ENCODE data around the gene TRERF1.
"Not testable (repeated sequence)": the region's sequence is repeated elsewhere in the genome, so short reads cannot be mapped to it uniquely, and the experiment has no call there.

Gene TRERF1

GRCh38 chr6:42204768-42205282 is 246.9 kb downstream of the TRERF1 start:
- FAIRE-seq (no peak), DNase-seq (ENCODE audit: insufficient read length, low spot score) (no peak)

DNA sequence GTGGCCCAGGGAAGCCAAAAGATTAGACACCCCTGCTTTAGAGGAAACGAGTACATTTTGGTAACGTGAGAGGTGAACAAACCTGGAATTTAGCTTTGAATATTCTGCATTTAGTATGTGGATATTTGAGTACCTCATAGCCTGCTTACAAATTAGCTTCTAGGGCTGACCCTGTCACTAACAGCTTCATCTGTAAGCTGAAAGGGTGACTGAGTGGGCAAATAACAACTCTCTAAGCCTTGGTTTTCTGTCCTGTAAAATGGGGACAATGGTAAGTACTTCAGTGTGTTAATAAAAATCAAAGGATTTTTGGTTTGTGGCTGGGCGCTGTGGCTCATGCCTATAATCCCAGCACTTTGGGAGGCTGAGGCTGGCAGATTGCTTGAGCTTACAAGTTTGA is 248.5 kb downstream of the TRERF1 start:
- FAIRE-seq, result no peak
- no peak for DNase-seq (ENCODE audit: insufficient read length, low spot score)

- not testable (repeated sequence) for DNase-seq (ENCODE audit: insufficient read length, low spot score); FAIRE-seq
These were observed 249.4 kb downstream of the TRERF1 start for GRCh38 chr6:42202131-42202915.

DNA sequence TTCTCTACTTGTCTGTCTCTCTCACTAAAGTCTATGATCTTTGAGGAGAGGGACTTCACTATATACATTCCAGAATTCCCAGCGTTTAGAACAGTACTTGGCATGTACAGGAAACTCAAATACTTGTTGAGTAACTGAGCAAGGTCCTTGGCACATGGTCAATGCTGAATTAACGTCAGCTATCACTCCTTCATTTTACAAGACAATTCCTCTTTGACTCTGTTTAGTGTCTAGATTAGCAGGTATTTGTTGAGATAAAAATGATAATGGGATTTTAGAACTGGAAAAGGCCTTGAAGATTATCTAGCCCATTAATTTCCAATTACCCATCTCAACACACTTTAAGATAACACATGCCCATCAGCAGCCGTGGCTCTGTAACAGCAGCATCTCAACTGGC is 250.3 kb downstream of the TRERF1 start:
- FAIRE-seq, result no peak

DNA sequence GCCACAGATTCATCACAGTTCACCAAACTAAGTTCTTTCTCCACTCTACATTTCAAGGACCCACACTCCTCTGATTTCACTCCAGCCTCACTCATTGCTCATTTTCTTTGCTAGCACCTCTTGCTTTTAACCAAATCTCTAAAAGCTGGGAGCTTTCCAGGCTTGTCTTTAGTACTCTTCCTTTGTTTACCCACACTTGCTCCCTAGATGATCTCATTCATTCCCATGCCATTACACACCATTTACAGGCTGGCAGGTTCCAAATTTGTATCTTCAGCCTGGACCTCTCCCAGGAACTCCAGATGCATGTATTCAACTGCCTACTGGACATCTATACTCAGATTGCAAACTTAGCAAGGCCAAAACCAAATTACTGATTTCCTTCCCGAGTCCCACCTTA is 251.7 kb downstream of the TRERF1 start:
- DNase-seq (ENCODE audit: insufficient read length, low spot score) (no peak), FAIRE-seq (no peak)

More for the DNA sequence above, 250.3 kb downstream of the TRERF1 start:
- DNase-seq (ENCODE audit: insufficient read length, low spot score), result no peak

DNA sequence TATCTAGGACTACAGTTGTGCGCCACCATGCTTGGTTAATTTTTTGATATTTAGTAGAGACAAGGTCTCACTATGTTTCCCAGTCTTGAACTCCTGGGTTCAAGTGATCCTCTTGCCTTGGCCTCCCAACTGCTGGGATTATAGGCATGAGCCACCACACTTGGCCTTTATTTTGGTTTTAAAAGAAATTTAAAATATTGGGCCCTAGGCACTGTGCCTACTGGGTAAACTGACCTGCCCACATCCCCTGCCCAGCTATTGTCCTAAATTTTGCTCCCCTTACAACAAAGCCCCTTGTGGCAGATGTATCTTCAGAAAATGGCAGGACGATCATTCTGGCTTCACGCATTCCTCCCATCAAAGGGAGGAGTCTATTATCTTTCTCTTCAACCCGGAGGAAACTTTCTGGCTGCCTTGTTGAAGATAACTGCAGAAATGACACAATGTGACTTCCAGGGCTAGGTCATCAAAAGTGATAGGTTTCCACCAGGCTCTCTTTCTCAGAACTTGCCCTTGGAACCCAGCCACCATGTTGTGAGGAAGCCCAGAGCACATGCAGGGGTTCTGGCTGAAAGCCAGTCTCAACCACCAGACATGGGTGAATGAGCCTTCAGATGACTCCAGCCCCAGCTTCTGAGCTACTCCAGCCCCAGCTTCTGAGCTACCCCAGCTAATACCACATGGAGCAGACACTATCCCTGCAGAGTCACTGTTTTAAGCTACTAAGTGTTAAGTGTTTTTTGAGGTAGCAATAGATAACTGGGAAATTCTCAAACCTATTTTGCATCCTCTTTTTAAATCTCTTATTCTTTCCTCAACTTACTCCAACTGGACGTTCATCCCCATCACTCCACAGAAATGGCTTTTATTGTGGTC is 252.4 kb downstream of the TRERF1 start:
- no peak for FAIRE-seq
- DNase-seq (ENCODE audit: insufficient read length, low spot score), result no peak

- DNase-seq (ENCODE audit: insufficient read length, low spot score) (no peak), FAIRE-seq (no peak)
These were observed 254.0 kb downstream of the TRERF1 start for GRCh38 chr6:42197555-42198362.

GRCh38 chr6:42195415-42195814 is 256.3 kb downstream of the TRERF1 start:
- DNase-seq (ENCODE audit: insufficient read length, low spot score) (no peak), FAIRE-seq (no peak)

DNA sequence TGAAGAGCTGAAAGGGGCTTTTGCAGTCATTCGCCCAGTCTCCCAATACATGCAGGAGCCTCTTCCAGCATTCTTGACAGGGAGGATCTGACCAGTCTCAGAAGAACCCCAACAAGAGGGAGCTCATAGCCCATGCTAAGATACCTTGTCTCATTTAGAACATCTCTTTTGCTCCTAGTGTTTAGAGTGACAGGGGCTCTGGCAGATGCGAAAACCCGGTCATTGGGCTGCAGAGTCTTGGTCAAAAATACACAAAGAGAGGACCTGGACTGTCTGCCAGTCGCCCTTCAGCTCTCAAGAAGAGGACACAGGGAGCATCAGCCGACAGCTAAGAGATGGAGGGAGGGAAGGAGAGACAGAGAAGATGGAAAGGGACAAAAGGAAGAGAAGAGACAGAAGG is 257.7 kb downstream of the TRERF1 start:
- FAIRE-seq (no peak), DNase-seq (ENCODE audit: insufficient read length, low spot score) (no peak)

GRCh38 chr6:42193491-42193894 is 258.2 kb downstream of the TRERF1 start:
- DNase-seq (ENCODE audit: insufficient read length, low spot score) (no peak), FAIRE-seq (no peak)

DNA sequence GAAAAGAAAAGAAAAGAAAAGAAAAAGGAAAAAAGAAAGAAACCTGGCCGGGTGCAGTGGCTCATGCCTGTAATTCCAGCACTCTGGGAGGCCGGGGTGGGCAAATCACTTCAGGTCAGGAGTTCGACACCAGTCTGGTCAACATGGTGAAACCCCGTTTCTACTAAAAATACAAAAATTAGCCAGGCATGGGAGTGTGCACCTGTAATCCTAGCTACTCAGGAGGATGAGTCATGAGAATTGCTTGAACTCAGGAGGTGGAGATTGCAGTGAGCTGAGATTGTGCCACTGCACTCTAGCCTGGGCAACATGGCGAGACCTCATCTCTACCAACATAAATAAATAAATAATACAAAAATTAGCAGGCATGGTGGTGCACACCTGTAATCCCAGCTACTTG is 259.3 kb downstream of the TRERF1 start:
- FAIRE-seq; DNase-seq (ENCODE audit: insufficient read length, low spot score): not testable (repeated sequence)

- DNase-seq (ENCODE audit: insufficient read length, low spot score) (no peak), FAIRE-seq (no peak)
These were observed 261.1 kb downstream of the TRERF1 start for GRCh38 chr6:42190554-42191183.

DNA sequence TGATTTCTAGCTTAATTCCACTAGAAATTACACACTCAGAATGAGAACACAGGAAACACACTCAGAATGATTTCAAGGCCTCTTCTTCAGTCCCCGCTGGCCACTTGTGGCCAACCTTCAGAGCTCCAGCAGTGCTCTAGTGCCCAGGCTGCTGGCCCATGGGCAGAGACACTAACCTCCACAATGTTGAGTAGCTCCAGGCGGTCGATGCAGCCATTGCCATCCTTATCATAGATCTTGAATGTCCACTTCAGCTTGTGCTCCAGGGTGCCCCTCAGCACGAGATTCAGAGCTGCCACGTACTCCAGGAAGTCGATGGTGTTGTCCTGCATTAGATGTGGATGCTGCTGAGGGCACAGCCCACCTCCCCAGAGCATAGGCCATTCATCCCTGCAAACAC is 263.3 kb downstream of the TRERF1 start:
- FAIRE-seq, result no peak
- DNase-seq (ENCODE audit: insufficient read length, low spot score), result no peak

DNA sequence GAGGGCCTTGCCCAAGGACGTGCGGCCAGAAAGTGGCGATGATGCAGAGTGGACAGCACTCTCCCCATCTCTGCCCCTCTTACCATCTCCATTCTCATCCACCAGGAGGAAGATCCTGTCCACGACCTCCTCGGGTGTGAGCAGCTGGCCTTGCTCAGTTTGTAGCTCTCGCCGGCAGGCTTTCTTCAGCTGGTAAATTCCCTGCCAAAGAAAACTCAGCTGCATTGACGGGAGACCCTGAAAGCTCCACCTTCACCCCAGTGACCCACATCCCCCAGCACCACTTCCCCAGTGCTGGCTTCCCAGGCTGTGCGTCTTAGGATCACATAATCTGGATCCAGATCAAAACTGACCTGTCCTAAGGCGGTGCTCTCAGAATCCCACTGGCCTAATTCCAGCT is 266.1 kb downstream of the TRERF1 start:
- DNase-seq (ENCODE audit: insufficient read length, low spot score) (no peak), FAIRE-seq (no peak)

- DNase-seq (ENCODE audit: insufficient read length, low spot score) (no peak), FAIRE-seq (no peak)
These were observed 267.3 kb downstream of the TRERF1 start for GRCh38 chr6:42184475-42184874.

GRCh38 chr6:42182101-42182500 is 269.6 kb downstream of the TRERF1 start:
- FAIRE-seq, result no peak

GRCh38 chr6:42179945-42180313 is 271.8 kb downstream of the TRERF1 start:
- no peak for FAIRE-seq
- DNase-seq (ENCODE audit: insufficient read length, low spot score), result no peak

More at GRCh38 chr6:42182101-42182500, 269.6 kb downstream of the TRERF1 start:
- no peak for DNase-seq (ENCODE audit: insufficient read length, low spot score)

DNA sequence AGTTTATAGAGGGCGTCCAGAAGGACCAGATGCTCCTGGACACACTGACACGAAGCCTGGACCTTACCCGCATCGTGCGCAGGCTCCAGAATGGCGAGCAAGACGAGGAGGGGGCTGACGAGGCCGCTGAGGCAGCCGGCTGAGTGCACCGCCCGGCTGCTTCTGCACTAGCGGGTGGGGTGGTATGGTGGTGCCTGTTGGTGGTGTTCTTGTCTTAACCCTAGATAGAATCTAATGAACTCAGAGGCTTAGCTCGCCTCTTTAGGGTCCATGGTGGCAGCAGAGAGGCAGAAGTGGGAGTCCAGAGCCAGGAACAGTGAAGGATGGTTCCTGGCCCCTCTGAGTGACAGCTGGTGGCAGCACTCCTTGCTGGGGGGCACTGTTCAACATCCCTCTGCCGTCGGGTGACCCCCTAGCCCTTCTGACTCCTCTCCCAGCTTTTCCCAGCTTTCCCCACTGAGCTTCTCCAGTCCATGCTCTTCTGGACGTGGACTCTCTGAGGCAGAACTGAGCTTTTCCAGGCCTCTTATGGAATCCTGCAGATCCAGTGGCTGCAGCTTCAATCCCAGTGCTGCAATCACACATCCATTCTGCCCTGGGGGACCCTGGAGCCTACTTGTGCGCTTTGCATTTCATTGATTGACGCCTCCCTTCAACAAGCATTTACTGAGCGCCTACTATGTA is 272.3 kb downstream of the TRERF1 start:
- FAIRE-seq (no peak), DNase-seq (ENCODE audit: insufficient read length, low spot score) (no peak)

DNA sequence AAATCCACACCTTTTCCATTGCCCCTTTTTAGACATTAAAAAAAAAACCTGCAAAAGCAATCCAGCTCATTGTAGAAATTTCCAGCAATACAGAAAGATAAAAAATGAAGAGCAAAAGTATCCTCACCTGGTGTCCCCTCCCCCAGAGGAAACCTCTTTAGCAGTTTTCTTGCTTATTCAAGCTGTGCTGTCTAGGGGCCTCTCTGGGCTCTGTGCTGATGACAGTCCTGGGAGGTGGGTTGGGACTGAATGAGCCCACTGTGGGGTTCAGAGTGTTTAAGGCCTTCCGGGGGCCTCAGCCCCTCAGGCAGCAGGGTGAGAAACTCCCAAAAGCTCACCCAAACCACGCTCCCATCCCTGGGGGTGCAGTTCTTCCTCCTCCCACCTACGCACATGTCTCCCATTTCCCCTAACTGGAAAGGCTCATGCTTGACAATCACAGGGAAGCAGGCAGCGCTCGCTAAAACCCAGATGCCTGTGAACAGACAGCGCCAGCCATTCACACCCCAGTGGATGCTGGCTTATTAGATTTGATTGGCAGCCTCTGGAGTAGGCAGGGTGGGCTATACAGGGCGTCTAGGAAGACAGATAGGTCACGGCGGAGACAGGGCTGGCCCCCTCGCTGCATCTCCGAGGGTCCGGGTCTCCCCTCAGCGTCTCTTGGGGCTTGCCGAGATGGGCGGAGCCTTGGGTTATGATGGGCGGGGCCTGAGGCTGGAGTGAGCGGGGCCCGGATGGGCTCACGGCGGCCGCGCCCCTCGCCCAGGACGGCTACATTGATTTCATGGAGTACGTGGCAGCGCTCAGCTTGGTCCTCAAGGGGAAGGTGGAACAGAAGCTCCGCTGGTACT is 274.0 kb downstream of the TRERF1 start:
- no peak for DNase-seq (ENCODE audit: insufficient read length, low spot score)
- no peak for FAIRE-seq
